ENCODE measurements around the gene SLC35F3.
A peak's percentile ranks its signal among the peaks of the same experiment; 100 is the strongest.

Gene SLC35F3

GRCh38 chr1:233975486-233975885, 71.0 kb downstream of the SLC35F3 start:
- DNase-seq: no peak

- no peak for DNase-seq
Measured at GRCh38 chr1:233981042-233981675, 76.7 kb downstream of the SLC35F3 start.

GRCh38 chr1:233982827-233983518, 78.5 kb downstream of the SLC35F3 start:
- no peak for DNase-seq

GRCh38 chr1:233983811-233984210, 79.3 kb downstream of the SLC35F3 start:
- DNase-seq: no peak

- no peak for DNase-seq
Measured at GRCh38 chr1:233988963-233989696, 84.7 kb downstream of the SLC35F3 start.

- DNase-seq: no peak
Measured at GRCh38 chr1:233990486-233990885, 86.0 kb downstream of the SLC35F3 start.

GRCh38 chr1:233993651-233994050, 89.2 kb downstream of the SLC35F3 start:
- peak in 2 of 3 experiments; percentile 74 to 95 for DNase-seq

- DNase-seq: no peak
Measured at GRCh38 chr1:233994112-233994511, 89.6 kb downstream of the SLC35F3 start.

GRCh38 chr1:233998456-233998855, 94.0 kb downstream of the SLC35F3 start:
- no peak for DNase-seq

GRCh38 chr1:233998891-233999290, 94.4 kb downstream of the SLC35F3 start:
- peak in 2 of 3 experiments; percentile 66 to 90 for DNase-seq

- peak in 1 of 3 experiments; percentile 58 for DNase-seq
Measured at GRCh38 chr1:234000557-234001041, 96.1 kb downstream of the SLC35F3 start.

GRCh38 chr1:234001817-234002216, 97.3 kb downstream of the SLC35F3 start:
- no peak for DNase-seq

GRCh38 chr1:234004591-234004990, 100.1 kb downstream of the SLC35F3 start:
- DNase-seq: no peak

GRCh38 chr1:234007684-234008083, 103.2 kb downstream of the SLC35F3 start:
- DNase-seq: no peak

- no peak for DNase-seq
Measured at GRCh38 chr1:234008591-234008990, 104.1 kb downstream of the SLC35F3 start.

GRCh38 chr1:234009668-234010067, 105.2 kb downstream of the SLC35F3 start:
- no peak for DNase-seq

GRCh38 chr1:234014208-234014607, 109.7 kb downstream of the SLC35F3 start:
- no peak for DNase-seq

- DNase-seq: no peak
Measured at GRCh38 chr1:234018816-234019215, 114.3 kb downstream of the SLC35F3 start.

- DNase-seq: no peak
Measured at GRCh38 chr1:234019387-234019786, 114.9 kb downstream of the SLC35F3 start.

GRCh38 chr1:234022302-234022701, 117.8 kb downstream of the SLC35F3 start:
- DNase-seq: no peak

- no peak for DNase-seq
Measured at GRCh38 chr1:234039603-234040002, 135.1 kb downstream of the SLC35F3 start.

- DNase-seq: no peak
Measured at GRCh38 chr1:234040446-234041317, 136.2 kb downstream of the SLC35F3 start.

GRCh38 chr1:234044079-234044478, 139.6 kb downstream of the SLC35F3 start:
- DNase-seq: no peak
